CD4-positive, CD25-positive, alpha-beta regulatory T cell (primary cell): ENCODE data around the gene NPHS2. TPM values are rescaled to one million over a fixed set of nuclear protein-coding genes. Genes with fewer than 3 reads are reported as not detected.

Experiments used
- ATAC-seq, 2 donors: fragments of 150-1000 bp; cut with Tn5 transposase; one replicate each; pipeline ENCODE4 v1.10.0; 2021; ENCODE audit warnings: low read depth in 2 of 2, moderate number of reproducible peaks in 2 of 2, moderate library complexity in 1 of 2
- DNase-seq, 3 donors: peaks; one replicate each; pipeline versions ENCODE4 v3.0.0 to v3.0.0-alpha.2; 2012 to 2022; ENCODE audit warnings: mixed read lengths in 1 of 3
- H3K27ac ChIP-seq: one replicate; pipeline ENCODE4 v1.7.0; 2013; ENCODE audit warnings: mild to moderate bottlenecking, low read length; ENCODE audit not compliant: insufficient read depth, poor library complexity, severe bottlenecking
- H3K27me3 ChIP-seq: one replicate; pipeline ENCODE4 v1.7.0; 2013; ENCODE audit warnings: low read length; ENCODE audit not compliant: control insufficient read depth, insufficient read depth
- H3K36me3 ChIP-seq: one replicate; pipeline ENCODE4 v1.7.0; 2013; ENCODE audit warnings: mild to moderate bottlenecking, low read length, moderate library complexity; ENCODE audit not compliant: control insufficient read depth, insufficient read depth
- H3K4me1 ChIP-seq: 2 replicates; pipeline ENCODE4 v1.7.0; 2013; ENCODE audit warnings: mild to moderate bottlenecking, low read length; ENCODE audit not compliant: insufficient read depth, control insufficient read depth, poor library complexity, severe bottlenecking
- H3K4me3 ChIP-seq: one replicate; pipeline ENCODE4 v1.7.0; 2013; ENCODE audit warnings: low read depth, mild to moderate bottlenecking, low read length, moderate library complexity
- H3K9me3 ChIP-seq, 2 experiments: 1 replicate in 1 of 2; 2 replicates in 1 of 2; pipeline ENCODE4 v1.7.0; 2013; ENCODE audit warnings: low read length in 2 of 2, mild to moderate bottlenecking in 1 of 2, moderate library complexity in 1 of 2; ENCODE audit not compliant: control insufficient read depth in 2 of 2
- H3K27ac Mint-ChIP-seq, 3 donors: one replicate each; pipeline ENCODE4 v1.8.0; 2020 to 2022; ENCODE audit warnings: mild to moderate bottlenecking in 3 of 3, mixed read lengths in 3 of 3, moderate library complexity in 2 of 3
- H3K27me3 Mint-ChIP-seq: one replicate; pipeline ENCODE4 v1.8.0; 2022; ENCODE audit warnings: mild to moderate bottlenecking, mixed read lengths
- H3K36me3 Mint-ChIP-seq: one replicate; pipeline ENCODE4 v1.8.0; 2020; ENCODE audit warnings: mixed read lengths
- H3K4me1 Mint-ChIP-seq, 4 donors: one replicate each; pipeline ENCODE4 v1.8.0; 2020 to 2022; ENCODE audit warnings: mixed read lengths in 4 of 4, mild to moderate bottlenecking in 1 of 4
- H3K4me3 Mint-ChIP-seq, 4 donors: one replicate each; pipeline ENCODE4 v1.8.0; 2020 to 2022; ENCODE audit warnings: mild to moderate bottlenecking in 4 of 4, mixed read lengths in 4 of 4, moderate library complexity in 3 of 4
- H3K9me3 Mint-ChIP-seq, 7 donors: one replicate each; pipeline ENCODE4 v1.8.0; 2020 to 2022; ENCODE audit warnings: mixed read lengths in 7 of 7, mild to moderate bottlenecking in 3 of 7, moderate library complexity in 2 of 7
- polyA plus RNA-seq, 4 donors: library from polyadenylated mRNA; unstranded; fragments of 300-500 nt; fragmentation: Illumina TruSeq; gene quantifications; one replicate each; pipeline ENCODE4 v1.2.3, GENCODE V29; 2021
- total RNA-seq: library from RNA; stranded (reverse); gene quantifications from one replicate; pipeline ENCODE4 v1.2.3, GENCODE V29; 2022

The NPHS2 gene
- total and polyA plus RNA-seq, 5 donors from 2014 or later = not detected

DNA sequence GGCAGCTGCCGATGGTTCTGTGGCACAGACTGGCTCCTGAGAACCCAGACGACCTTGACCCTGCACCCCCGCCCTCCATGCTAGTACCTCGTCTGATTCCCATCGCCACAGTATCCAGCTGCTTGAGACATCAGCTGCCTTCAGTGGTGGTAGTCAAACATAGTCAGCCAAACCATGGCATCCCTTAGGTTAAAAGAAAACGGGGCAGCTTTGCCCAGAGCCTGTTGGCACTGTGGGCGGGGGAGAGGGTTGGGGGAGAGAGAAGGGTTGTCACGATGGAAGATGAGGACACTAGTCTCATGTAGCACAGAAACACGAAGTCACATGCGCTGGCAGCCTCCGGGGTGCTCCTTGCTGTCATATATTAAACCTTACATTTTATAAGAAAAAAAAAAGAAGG lies 14.9 kb upstream of the NPHS2 start:
- peaks cover 0 to 3% (median 0%) of the 10 kb centered on the region in 7 donors for H3K9me3 Mint-ChIP-seq

DNA sequence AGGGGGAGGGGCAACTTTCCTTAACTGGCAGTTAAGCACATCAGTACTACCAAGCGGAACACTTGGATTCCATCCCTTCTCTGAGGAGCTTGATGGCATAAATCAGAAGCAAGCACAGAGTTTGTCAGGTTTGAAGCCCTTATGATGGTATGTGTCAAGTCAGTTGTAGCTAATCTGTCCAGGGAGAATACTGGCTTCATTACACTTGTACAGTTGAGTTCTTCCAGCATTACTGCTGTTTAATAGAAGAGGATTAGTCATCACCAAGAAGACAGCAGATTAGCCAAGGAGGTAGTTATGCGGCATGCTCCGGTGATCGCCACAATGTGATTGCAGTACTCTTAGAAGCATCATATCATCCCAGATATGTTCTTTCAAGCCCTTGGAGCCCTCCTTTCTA lies 13.8 kb upstream of the NPHS2 start:
- H3K27me3 Mint-ChIP-seq = peaks cover 32% of the 10 kb centered on the region
- Histone ChIP-seq H3K36me3 (no peaks in the 10 kb centered on the region), H3K27ac (no peak overlapping the region), H3K4me3 (no peak overlapping the region), H3K9me3 (no peaks in the 10 kb centered on the region), H3K4me1 (no peaks in the 10 kb centered on the region), H3K27me3 (peaks cover 7% of the 10 kb centered on the region)
- peaks cover 0 to 2% (median under 1%) of the 10 kb centered on the region in 4 donors for H3K4me1 Mint-ChIP-seq
- peaks cover 0 to 6% (median 0%) of the 10 kb centered on the region in 7 donors for H3K9me3 Mint-ChIP-seq
- no peak overlapping the region for H3K4me3 Mint-ChIP-seq
- no peaks in the 10 kb centered on the region for H3K36me3 Mint-ChIP-seq
- DNase-seq (no peak), ATAC-seq (no peak)
- H3K27ac Mint-ChIP-seq = no peak overlapping the region

More for the DNA sequence above, 14.9 kb upstream of the NPHS2 start:
- H3K27me3 ChIP-seq = peaks cover 6% of the 10 kb centered on the region
- peaks cover 22% of the 10 kb centered on the region for H3K27me3 Mint-ChIP-seq
- no peaks in the 10 kb centered on the region for H3K4me1 ChIP-seq
- peaks cover 0 to 2% (median under 1%) of the 10 kb centered on the region in 4 donors for H3K4me1 Mint-ChIP-seq
- DNase-seq (no peak), ATAC-seq (no peak)
- H3K27ac Mint-ChIP-seq = no peak overlapping the region
- H3K27ac ChIP-seq = no peak overlapping the region
- no peaks in the 10 kb centered on the region for H3K36me3 ChIP-seq
- no peaks in the 10 kb centered on the region for H3K9me3 ChIP-seq
- no peaks in the 10 kb centered on the region for H3K36me3 Mint-ChIP-seq
- H3K4me3 Mint-ChIP-seq = no peak overlapping the region
- H3K4me3 ChIP-seq = no peak overlapping the region

DNA sequence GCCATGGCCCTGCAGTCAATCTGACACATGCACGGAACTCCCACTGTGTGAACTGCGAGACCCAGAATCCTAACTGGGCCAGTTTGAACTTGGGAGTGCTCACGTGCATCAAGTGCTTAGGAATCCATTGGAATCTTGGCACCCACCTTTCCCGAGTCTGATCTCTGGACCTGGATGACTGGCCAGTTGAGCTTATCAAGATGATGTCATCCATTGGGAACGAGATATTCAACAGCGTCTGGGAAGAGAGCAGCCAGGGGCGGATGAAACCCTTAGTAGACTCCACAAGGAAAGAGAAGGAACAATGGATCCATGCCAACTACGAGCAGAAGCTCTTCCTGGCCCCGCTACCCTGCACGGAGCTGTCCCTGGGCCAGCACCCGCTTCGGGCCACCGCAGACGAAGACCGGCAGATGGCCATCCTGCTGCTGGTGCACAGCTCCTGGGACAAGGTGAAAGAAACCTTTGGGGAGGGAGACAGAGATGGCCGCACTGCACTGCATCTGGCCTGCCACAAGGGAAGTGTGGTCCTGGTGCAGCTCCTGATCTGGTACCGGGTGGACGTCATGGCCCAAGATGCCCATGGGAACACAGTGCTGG lies 12.8 kb upstream of the NPHS2 start:
- peaks cover 0 to 2% (median under 1%) of the 10 kb centered on the region in 4 donors for H3K4me1 Mint-ChIP-seq
- H3K27me3 ChIP-seq = peaks cover 11% of the 10 kb centered on the region
- H3K27ac ChIP-seq = no peak overlapping the region
- H3K4me3 ChIP-seq = no peak overlapping the region
- no peak overlapping the region for H3K4me3 Mint-ChIP-seq
- no peaks in the 10 kb centered on the region for H3K4me1 ChIP-seq
- ATAC-seq (no peak), DNase-seq (no peak)
- no peak overlapping the region for H3K27ac Mint-ChIP-seq
- no peaks in the 10 kb centered on the region for H3K36me3 ChIP-seq
- peaks cover 33% of the 10 kb centered on the region for H3K27me3 Mint-ChIP-seq
- H3K36me3 Mint-ChIP-seq = no peaks in the 10 kb centered on the region
- peaks cover 0 to 6% (median 0%) of the 10 kb centered on the region in 7 donors for H3K9me3 Mint-ChIP-seq
- no peaks in the 10 kb centered on the region for H3K9me3 ChIP-seq

DNA sequence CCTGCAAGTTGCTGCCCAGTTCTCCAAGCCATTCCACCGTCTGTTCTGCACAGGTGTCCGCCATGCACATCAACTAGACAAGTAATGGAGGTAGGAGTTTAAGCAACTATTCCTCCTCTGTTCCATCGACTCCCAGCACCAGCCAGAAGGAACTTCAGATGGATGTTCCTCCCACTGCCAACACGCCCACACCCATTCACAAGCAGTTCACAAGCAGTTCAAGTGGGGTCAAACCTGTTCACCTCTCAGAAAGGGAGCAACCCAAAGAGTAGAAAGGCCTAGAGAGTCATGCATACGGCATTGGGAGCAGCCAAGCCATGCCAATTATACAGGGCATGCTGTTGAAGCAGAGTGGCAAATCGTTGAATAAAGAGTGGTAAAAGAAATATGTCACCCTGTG lies 11.6 kb upstream of the NPHS2 start:
- H3K4me1 Mint-ChIP-seq = peaks cover 0 to 2% (median under 1%) of the 10 kb centered on the region in 4 donors
- H3K27me3 ChIP-seq = peaks cover 15% of the 10 kb centered on the region
- H3K27me3 Mint-ChIP-seq = peaks cover 26% of the 10 kb centered on the region
- H3K4me1 ChIP-seq = no peaks in the 10 kb centered on the region
- no peaks in the 10 kb centered on the region for H3K36me3 Mint-ChIP-seq
- no peak overlapping the region for H3K27ac Mint-ChIP-seq
- H3K9me3 ChIP-seq = no peaks in the 10 kb centered on the region
- DNase-seq (no peak), ATAC-seq (no peak)
- H3K4me3 Mint-ChIP-seq = no peak overlapping the region
- H3K36me3 ChIP-seq = no peaks in the 10 kb centered on the region
- peaks cover 0 to 8% (median 0%) of the 10 kb centered on the region in 7 donors for H3K9me3 Mint-ChIP-seq
- no peak overlapping the region for H3K27ac ChIP-seq
- no peak overlapping the region for H3K4me3 ChIP-seq

DNA sequence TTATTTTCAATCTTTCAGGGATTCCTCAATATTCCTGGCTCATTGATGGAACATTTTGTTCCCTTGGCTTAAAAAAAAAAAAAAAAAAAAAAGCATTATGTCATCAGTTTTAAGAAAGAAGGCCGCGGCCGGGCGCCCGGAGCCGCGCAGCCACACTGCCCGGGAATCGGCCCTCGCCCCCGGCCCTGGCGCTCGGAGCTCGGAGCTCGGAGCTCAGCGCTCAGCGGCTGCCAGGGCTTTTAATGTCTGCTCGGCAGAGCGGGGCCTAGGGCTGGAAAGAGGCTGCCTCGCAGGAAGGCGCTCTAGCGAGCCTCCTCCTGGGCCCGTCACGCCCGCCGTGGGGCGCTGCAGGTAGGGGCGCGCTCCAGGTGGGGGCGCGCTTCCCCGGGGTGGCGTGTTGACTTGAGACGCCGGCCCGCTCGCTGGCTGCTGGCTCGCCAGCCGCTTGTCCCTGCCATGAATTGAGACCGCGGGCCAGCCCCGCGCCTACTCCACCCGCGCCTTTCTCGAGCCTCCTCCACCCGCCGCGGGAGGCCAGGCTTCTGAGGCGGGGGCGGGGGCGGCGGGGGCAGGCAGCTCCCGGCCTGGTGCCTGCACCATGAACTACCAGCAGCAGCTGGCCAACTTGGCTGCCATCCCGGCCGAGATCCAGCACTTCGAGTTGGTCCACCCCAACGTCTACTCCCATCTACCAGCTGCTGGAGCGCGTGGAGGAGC lies 10.5 kb upstream of the NPHS2 start:
- H3K27me3 Mint-ChIP-seq = peaks cover 24% of the 10 kb centered on the region
- Histone ChIP-seq H3K27ac (no peak overlapping the region), H3K27me3 (peaks cover 17% of the 10 kb centered on the region), H3K9me3 (no peaks in the 10 kb centered on the region), H3K36me3 (no peaks in the 10 kb centered on the region), H3K4me1 (no peaks in the 10 kb centered on the region), H3K4me3 (no peak overlapping the region)
- no peak overlapping the region for H3K27ac Mint-ChIP-seq
- H3K4me3 Mint-ChIP-seq = no peak overlapping the region
- peaks cover 0 to 2% (median under 1%) of the 10 kb centered on the region in 4 donors for H3K4me1 Mint-ChIP-seq
- peak in 1 of 3 donors; percentile 4 for DNase-seq
- peaks cover 0 to 8% (median 0%) of the 10 kb centered on the region in 7 donors for H3K9me3 Mint-ChIP-seq
- no peak for ATAC-seq
- H3K36me3 Mint-ChIP-seq = no peaks in the 10 kb centered on the region

DNA sequence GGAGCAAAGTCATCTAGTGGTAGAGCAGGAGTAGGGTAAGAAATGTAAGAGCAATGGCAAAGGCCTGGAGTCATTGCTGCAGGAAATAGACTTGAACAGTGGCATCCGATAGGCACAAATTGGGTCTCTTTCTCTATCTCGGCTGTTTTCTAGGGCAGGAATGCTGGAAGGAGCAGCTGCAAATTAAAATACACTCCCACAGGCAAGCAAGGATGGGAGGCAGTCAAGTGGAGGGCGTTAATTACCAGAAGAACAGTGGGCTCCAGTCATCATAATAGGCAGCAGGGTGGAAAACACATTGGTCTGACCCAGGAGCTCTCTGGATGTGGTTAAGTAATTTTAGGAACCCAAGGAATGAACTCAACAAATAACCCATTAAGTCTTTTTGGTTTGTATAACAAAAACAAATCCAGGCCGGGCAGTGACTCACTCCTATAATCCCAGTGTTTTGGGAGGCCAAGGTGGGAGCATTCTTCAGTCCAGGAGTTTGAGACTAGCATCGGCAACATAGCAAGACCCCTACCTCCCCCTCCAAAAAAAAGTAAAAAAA lies 8.1 kb upstream of the NPHS2 start:
- DNase-seq = no peak

DNA sequence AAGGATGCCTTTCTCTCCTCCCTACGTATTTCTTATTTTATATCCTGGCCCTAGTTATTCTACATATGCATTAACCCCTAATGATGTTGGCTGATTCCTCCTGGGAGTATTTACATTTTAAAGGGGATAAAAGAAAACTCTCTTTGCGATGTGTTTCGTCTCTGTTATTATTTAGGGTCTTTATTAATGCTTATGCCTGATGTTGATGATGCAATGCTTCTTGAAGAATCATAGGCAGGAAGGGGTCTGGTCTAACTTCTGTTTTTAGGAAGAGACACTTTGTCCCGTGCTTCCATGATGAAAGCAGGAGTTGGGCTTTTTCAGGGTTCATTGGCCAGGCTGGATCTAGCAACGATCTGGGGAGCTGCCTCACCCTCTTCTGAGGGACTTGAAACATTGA lies 761 bp upstream of the NPHS2 start:
- Mint-ChIP-seq H3K4me3 (no peak overlapping the region), H3K36me3 (no peaks in the 10 kb centered on the region), H3K9me3 (peaks cover 0 to 6% (median 0%) of the 10 kb centered on the region in 7 donors), H3K27ac (no peak overlapping the region), H3K4me1 (peaks cover 0 to 7% (median 3%) of the 10 kb centered on the region in 4 donors), H3K27me3 (peaks cover 46% of the 10 kb centered on the region)
- DNase-seq (no peak), ATAC-seq (no peak)
- no peak overlapping the region for H3K27ac ChIP-seq
- no peaks in the 10 kb centered on the region for H3K4me1 ChIP-seq
- no peaks in the 10 kb centered on the region for H3K9me3 ChIP-seq
- peaks cover 31% of the 10 kb centered on the region for H3K27me3 ChIP-seq
- no peaks in the 10 kb centered on the region for H3K36me3 ChIP-seq
- no peak overlapping the region for H3K4me3 ChIP-seq

More for the DNA sequence above, 8.1 kb upstream of the NPHS2 start:
- Histone ChIP-seq H3K27me3 (peaks cover 17% of the 10 kb centered on the region), H3K4me3 (no peak overlapping the region), H3K36me3 (no peaks in the 10 kb centered on the region), H3K4me1 (no peaks in the 10 kb centered on the region), H3K9me3 (no peaks in the 10 kb centered on the region), H3K27ac (no peak overlapping the region)
- Mint-ChIP-seq H3K4me1 (peaks cover 0 to 2% (median 0%) of the 10 kb centered on the region in 4 donors), H3K9me3 (peaks cover 0 to 6% (median 0%) of the 10 kb centered on the region in 7 donors), H3K27me3 (peaks cover 24% of the 10 kb centered on the region), H3K4me3 (no peak overlapping the region), H3K27ac (no peak overlapping the region), H3K36me3 (no peaks in the 10 kb centered on the region)
- ATAC-seq = no peak
